GM12878 (cell line): Measurements from ENCODE around the gene ACTL6A. TPM values are rescaled to one million over a fixed set of nuclear protein-coding genes. Genes with fewer than 3 reads are reported as not detected.

Source experiments
- ATAC-seq: fragments of 200-7000 bp; cut with Tn5 transposase; 3 replicates; pipeline ENCODE4 v1.9.1; 2020; ENCODE audit warnings: mild to moderate bottlenecking, moderate library complexity
- BruUV-seq: library from RNA; stranded (reverse); fragments of 400-500 nt; replicated peaks from 2 replicates; lab custom pipeline; 2021; lab: Mats Ljungman, UMichigan
- CTCF ChIA-PET: fragments of 300-600 bp; sonication (Branson Sonifier 250); formaldehyde crosslinking; extraction: SDS; loops from one replicate; lab custom pipeline; 2021; ENCODE audit warnings: inconsistent platforms; lab: Yijun Ruan, JAX
- POLR2A ChIA-PET: fragments of 350-600 bp; formaldehyde crosslinking; extraction: SDS; loops from one replicate; lab custom pipeline; 2021; ENCODE audit warnings: inconsistent platforms; lab: Charles Lee
- RAD21 ChIA-PET: fragments of 300-600 bp; sonication (Branson Sonifier 250); formaldehyde crosslinking; loops from one replicate; lab custom pipeline; 2023; ENCODE audit warnings: antibody characterized with exemption; ENCODE audit not compliant: unreplicated experiment; lab: Charles Lee
- SMC1A ChIA-PET: fragments of 300-600 bp; sonication (Branson Sonifier 250); formaldehyde crosslinking; loops from one replicate; lab custom pipeline; 2023; ENCODE audit not compliant: unreplicated experiment, uncharacterized antibody; lab: Charles Lee
- DNase-seq: peaks from one replicate; pipeline ENCODE4 v3.0.0-alpha.2; 2011; ENCODE audit warnings: low read depth, low spot score
- FAIRE-seq: peaks from 3 replicates; lab custom pipeline; 2011; peaks lifted over from hg19 to GRCh38; lab: Jason Lieb, UNC
- H2AFZ ChIP-seq: 2 replicates; pipeline ENCODE4 v1.6.0; 2011; ENCODE audit warnings: low read depth, low read length, control low read depth; ENCODE audit not compliant: control insufficient read depth
- H3K27ac ChIP-seq: 2 replicates; pipeline ENCODE4 v1.5.1; 2011; ENCODE audit warnings: control low read depth; ENCODE audit not compliant: control insufficient read depth, insufficient read depth
- H3K27me3 ChIP-seq, 2 experiments: replicated peaks in 1 of 2; 2 replicates each; pipeline versions ENCODE4 v1.6.0 to v1.6.1; 2011; ENCODE audit warnings: low read length in 1 of 2; ENCODE audit not compliant: control insufficient read depth in 2 of 2, insufficient read depth in 2 of 2
- H3K36me3 ChIP-seq, 2 experiments: 2 replicates each; pipeline ENCODE4 v1.5.1; 2011; ENCODE audit warnings: low read length in 1 of 2; ENCODE audit not compliant: control insufficient read depth in 2 of 2, insufficient read depth in 2 of 2
- H3K4me1 ChIP-seq: 2 replicates; pipeline ENCODE4 v1.6.1; 2011; ENCODE audit warnings: mild to moderate bottlenecking, low read length, moderate library complexity, mixed read lengths; ENCODE audit not compliant: control insufficient read depth, insufficient read depth
- H3K4me2 ChIP-seq: 2 replicates; pipeline ENCODE4 v1.6.0; 2011; ENCODE audit warnings: control low read depth; ENCODE audit not compliant: control insufficient read depth, insufficient read depth
- H3K4me3 ChIP-seq: fragments of 200-600 bp; sonication (generic); 2 replicates; pipeline ENCODE4 v1.5.1; 2016
- H3K79me2 ChIP-seq: 2 replicates; pipeline ENCODE4 v1.6.0; 2011; ENCODE audit warnings: low read length; ENCODE audit not compliant: control insufficient read depth, insufficient read depth
- H3K9ac ChIP-seq: 2 replicates; pipeline ENCODE4 v1.8.0; 2011; ENCODE audit warnings: low read length, control low read depth, mixed read lengths; ENCODE audit not compliant: control insufficient read depth, insufficient read depth
- H3K9me3 ChIP-seq: replicated peaks from 3 replicates; pipeline ENCODE4 v1.5.1; 2011; ENCODE audit warnings: mild to moderate bottlenecking, low read length; ENCODE audit not compliant: control insufficient read depth, insufficient read depth
- H4K20me1 ChIP-seq: 2 replicates; pipeline ENCODE4 v1.6.0; 2011; ENCODE audit not compliant: control insufficient read depth, insufficient read depth
- BCL3 ChIP-seq: IDR thresholded peaks from 2 replicates; pipeline ENCODE4 v1.6.1; 2011; ENCODE audit warnings: borderline replicate concordance, low read depth, mild to moderate bottlenecking, moderate library complexity, low read length; ENCODE audit not compliant: insufficient read depth, poor library complexity, severe bottlenecking
- BHLHE40 ChIP-seq, 2 experiments: fragments of 450-650 bp in 1 of 2; IDR thresholded peaks; 2 replicates each; pipeline ENCODE4 v1.6.1; 2011 to 2017; ENCODE audit warnings: low read depth in 2 of 2, borderline replicate concordance in 1 of 2, improper control_type of control experiment in 1 of 2, low read length in 1 of 2, mild to moderate bottlenecking in 1 of 2
- BRCA1 ChIP-seq: IDR thresholded peaks from 2 replicates; pipeline ENCODE4 v1.6.1; 2011; ENCODE audit warnings: low read depth, low read length, improper control_type of control experiment
- EGR1 ChIP-seq, 2 experiments: IDR thresholded peaks; 1 replicate in 1 of 2; 2 replicates in 1 of 2; pipeline ENCODE4 v1.6.1; 2011 to 2012; ENCODE audit warnings: low read depth in 2 of 2, low read length in 2 of 2, borderline replicate concordance in 1 of 2, mild to moderate bottlenecking in 1 of 2, moderate library complexity in 1 of 2
- IRF5 ChIP-seq: fragments of 450-650 bp; IDR thresholded peaks from 2 replicates; pipeline ENCODE4 v1.6.1; 2017; ENCODE audit warnings: borderline replicate concordance
- LARP7 ChIP-seq: fragments of 450-650 bp; IDR thresholded peaks from 2 replicates; pipeline ENCODE4 v1.6.1; 2017; ENCODE audit warnings: mild to moderate bottlenecking
- SIN3A ChIP-seq: IDR thresholded peaks from 2 replicates; pipeline ENCODE4 v1.6.1; 2012; ENCODE audit warnings: low read depth, low read length, improper control_type of control experiment
- SUZ12 ChIP-seq: fragments of 200-600 bp; sonication (generic); IDR thresholded peaks from one replicate; pipeline ENCODE4 v1.6.1; 2018; ENCODE audit warnings: antibody characterized with exemption, mild to moderate bottlenecking; ENCODE audit not compliant: unreplicated experiment
- WGBS: methylation state at CpG from one replicate; pipeline ENCODE4 v1.1.6; 2016; ENCODE audit warnings: low lambda C conversion rate; ENCODE audit not compliant: insufficient replicate concordance, insufficient coverage; ENCODE audit errors: missing lambda C conversion rate; 5-methylcytosine and 5-hydroxymethylcytosine counted together
- in situ Hi-C: fragments of 300-500 bp; cut with MboI; formaldehyde crosslinking; loops from 9 replicates; pipeline ENCODE4 v1.14.3; 2018; ENCODE audit warnings: mixed read lengths
- intact Hi-C: fragments of 100-400 bp; cut with micrococcal nuclease; formaldehyde crosslinking; loops from one replicate; pipeline ENCODE4 v1.14.2; 2022; ENCODE audit not compliant: unreplicated experiment
- polyA plus RNA-seq, 11 experiments: library from polyadenylated mRNA; depleted of rRNA in 4 of 11; unstranded in 6 of 11; stranded (reverse) in 5 of 11; fragments of >200 nt; fragmentation: Nextera tagmentation in 4 of 11; fragmentation: Illumina TruSeq in 1 of 11; extraction: Ambion mirVana in 4 of 11; extraction: Trizol in 1 of 11; gene quantifications; 1 replicate in 1 of 11; 2 replicates in 10 of 11; pipeline versions ENCODE4 v1.2.1 to v1.2.3, GENCODE V29; 2011 to 2016; ENCODE audit warnings: inconsistent platforms in 2 of 11, missing spikeins in 2 of 11, low read depth in 1 of 11
- total RNA-seq, 4 experiments: library from RNA; depleted of rRNA in 3 of 4; stranded (reverse); fragments of >200 nt in 3 of 4; fragmentation: Illumina TruSeq in 1 of 4; extraction: Trizol in 1 of 4; gene quantifications; 2 replicates each; pipeline versions ENCODE4 v1.2.1 to v1.2.3, GENCODE V29; 2013 to 2021

Gene ACTL6A
- total and polyA plus RNA-seq, 10 of the 15 experiments (the other 5 are each of a cell fraction or from before 2014, with no cell fraction given) = 70.2 to 197 (median 105) TPM

GRCh38 chr3:179551349-179552105 is 11.2 kb upstream of the ACTL6A start:
- 43% methylated on average over 4 of the region's 4 CpGs for WGBS

More at GRCh38 chr3:179551349-179552105, 11.2 kb upstream of the ACTL6A start:
- intact Hi-C loops (loop anchor here (10.0 kb wide), 1 partner anchor 447 kb away; no protein-coding TSS in a partner anchor), in situ Hi-C loops (loop anchor here (25.0 kb wide), 1 partner anchor 1114 kb away; no protein-coding TSS in a partner anchor)
- ChIA-PET CTCF (interaction anchor here (0.6 to 1.9 kb wide), 2 partner anchors 10 to 327 kb away, joined by 4 to 7 read pairs; no protein-coding TSS in a partner anchor), POLR2A (interaction anchor here (0.5 to 0.6 kb wide), 2 partner anchors 9 to 82 kb away, joined by 3 read pairs; no protein-coding TSS in a partner anchor), RAD21 (no interaction called here), SMC1A (interaction anchor here (0.6 to 1.2 kb wide), 3 partner anchors 11 to 366 kb away, joined by 3 to 4 read pairs (median 3); no protein-coding TSS in a partner anchor)
- Histone ChIP-seq H2AFZ (no peak overlapping the region), H3K4me3 (no peak overlapping the region), H3K4me1 (peaks cover 3% of the 10 kb centered on the region; the same call in 1 of the 2 replicates), H3K9me3 (no peaks in the 10 kb centered on the region), H3K4me2 (no peak overlapping the region), H3K36me3 (no peaks in the 10 kb centered on the region), H3K27ac (no peak overlapping the region), H4K20me1 (no peaks in the 10 kb centered on the region), H3K9ac (no peak overlapping the region), H3K79me2 (no peaks in the 10 kb centered on the region), H3K27me3 (no peaks in the 10 kb centered on the region)
- TF ChIP-seq EGR1 (IDR thresholded peaks at IDR 0.05; ENCODE audit: borderline replicate concordance in 1 of 2, low read depth in 2 of 2, low read length in 2 of 2) = no peak
- TF ChIP-seq SUZ12 = no peak
- no peak for TF ChIP-seq IRF5
- no peak for TF ChIP-seq LARP7
- TF ChIP-seq BHLHE40 (IDR thresholded peaks at IDR 0.05; ENCODE audit: borderline replicate concordance in 1 of 2, low read depth in 2 of 2, low read length in 1 of 2) = no peak
- TF ChIP-seq BRCA1 = no peak
- no peak for TF ChIP-seq BCL3
- no peak for TF ChIP-seq SIN3A
- FAIRE-seq (no peak), DNase-seq (no peak), ATAC-seq (no peak)
- BruUV-seq = no TSS peak
